COLO668 (cell line): Measurements from ENCODE around the gene TMEM176A.
"Not testable (repeated sequence)": the region's sequence is repeated elsewhere in the genome, so short reads cannot be mapped to it uniquely, and the experiment has no call there.

Source experiments
- DNase-seq: peaks from one replicate; lab custom pipeline; 2025; ENCODE audit not compliant: unreplicated experiment; lab: John Stamatoyannopoulos, UW

TMEM176A gene, protein sequence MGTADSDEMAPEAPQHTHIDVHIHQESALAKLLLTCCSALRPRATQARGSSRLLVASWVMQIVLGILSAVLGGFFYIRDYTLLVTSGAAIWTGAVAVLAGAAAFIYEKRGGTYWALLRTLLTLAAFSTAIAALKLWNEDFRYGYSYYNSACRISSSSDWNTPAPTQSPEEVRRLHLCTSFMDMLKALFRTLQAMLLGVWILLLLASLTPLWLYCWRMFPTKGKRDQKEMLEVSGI

DNA sequence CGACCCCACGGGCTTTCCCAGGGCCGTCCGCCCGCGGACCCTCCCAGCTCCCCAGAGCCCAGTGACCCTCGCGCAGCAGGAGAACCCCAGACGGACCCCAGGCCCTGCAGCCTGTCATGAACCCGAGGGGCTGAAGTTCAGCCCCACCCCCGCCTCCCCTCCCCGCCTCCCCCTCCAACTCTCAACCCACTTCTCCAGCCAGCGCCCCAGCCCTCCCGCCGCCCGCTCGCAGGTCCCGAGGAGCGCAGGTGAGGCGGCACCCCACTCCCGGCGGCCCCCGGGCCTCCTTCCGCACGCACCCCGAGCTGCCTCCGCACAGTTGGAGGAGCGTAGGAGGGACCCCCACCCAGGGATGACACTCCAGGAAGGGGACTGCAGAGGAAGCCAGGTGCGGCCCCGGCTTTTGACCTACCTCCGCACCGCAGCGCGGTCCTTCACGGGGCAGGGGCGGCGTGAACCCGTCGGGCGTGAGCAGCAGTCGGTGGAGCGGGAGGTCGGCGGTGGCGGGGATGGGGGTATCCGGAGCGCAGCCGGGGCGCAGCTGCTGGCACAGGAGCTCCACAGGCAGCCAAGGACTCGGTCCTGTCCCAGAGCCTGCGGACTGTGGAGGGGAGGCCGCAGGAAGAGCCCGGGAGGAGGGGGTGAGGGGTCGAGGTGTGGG lies at the start of gene TMEM176A:
Gene TMEM176A, plus strand, starts transcription at position 189 of the 661 bp plus-strand sequence. CDS start 782 bp downstream, outside the sequence.
- peak; percentile 80 for DNase-seq

DNA sequence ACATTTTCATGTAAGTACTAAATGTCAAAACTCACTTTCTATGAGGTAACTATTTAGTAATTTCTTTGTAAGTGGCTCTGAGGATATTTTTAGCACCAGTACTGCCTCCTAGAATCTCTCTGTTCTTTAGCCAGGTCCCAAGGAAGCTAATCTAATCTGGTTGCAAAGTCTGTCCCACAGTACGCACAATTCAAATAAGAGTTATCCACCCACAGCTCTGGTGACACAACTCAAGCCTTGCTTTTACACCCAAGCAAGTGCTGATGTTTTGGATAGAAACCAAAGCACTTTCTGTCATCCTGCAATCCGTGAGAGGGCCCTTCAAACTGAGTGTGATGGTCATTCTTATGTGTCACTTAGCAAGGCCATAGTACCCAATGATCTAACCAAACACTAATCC lies 48.9 kb upstream of the TMEM176A start:
- DNase-seq = no peak

DNA sequence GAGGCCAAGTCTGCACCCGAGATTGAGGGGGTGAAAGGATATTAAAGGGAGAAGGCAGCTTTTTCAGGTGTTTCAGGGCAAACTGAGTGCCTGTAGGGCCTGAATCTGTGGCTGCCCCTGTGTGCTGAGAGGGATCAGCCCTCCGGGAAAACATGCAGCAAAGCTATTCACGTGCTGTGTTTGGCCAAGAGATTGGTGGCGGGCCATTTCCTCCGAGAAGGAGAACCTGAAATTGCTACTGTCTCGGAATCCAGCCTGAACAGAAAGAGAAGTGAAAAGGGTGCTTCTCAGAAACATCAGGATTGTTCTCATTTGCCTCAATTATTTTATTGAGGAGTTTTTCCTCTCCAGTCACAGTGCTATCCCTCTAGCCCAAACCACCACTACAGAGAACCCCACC lies 47.3 kb upstream of the TMEM176A start:
- DNase-seq = no peak

DNA sequence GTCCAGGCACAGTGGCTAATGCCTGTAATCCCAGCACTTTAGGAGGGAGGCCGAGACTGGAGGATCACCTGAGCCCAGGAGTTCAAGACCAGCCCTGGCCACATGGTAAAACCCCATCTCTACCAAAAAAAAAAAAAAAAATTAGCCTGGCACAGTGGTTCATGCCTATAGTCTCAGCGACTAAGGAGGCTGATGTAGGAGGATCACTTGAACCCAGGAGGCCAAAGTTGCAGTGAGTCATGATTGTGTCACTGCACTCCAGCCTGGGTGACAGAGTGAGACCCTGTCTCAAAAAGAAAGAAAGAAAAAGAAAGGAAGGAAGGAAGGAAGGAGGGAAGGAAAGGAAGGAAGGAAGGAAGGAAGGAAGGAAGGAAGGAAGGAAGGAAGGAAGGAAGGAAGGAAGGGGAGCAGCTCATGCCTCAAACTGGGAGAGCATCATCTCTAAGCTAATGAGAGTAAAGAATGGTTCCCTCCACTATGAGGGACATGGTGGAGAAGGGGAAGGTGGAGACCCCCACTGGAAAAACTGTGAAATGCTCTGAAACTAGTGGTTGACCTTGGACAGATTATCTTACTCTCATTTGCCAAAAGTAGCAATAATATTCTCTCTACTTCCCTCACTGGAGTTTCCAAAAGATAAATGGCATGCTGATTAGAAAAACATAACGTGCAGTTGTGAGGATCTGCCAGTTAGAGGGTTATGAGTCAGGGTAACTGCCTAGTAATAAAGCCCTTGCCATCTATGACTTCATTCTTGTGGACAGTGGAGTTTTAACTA lies 46.6 kb upstream of the TMEM176A start:
- DNase-seq = no peak

DNA sequence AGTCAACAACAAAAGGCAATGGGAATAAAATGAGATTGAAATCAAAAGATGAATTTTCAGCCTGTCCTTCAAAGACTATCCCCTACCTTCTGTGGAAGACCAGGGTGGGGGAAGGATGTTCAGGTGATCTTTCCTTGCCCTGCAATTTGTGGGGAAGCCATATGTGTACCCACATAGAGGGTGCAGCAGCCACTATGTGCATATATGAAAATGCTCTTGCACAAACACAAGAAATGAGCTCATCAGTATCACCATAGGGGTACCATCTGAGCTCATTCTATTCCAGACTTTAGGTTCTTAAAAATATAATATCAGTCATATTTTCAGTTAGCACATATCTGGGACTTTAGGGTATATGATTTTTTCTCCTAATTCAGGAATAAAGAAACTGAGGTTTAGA lies 45.6 kb upstream of the TMEM176A start:
- DNase-seq = no peak

DNA sequence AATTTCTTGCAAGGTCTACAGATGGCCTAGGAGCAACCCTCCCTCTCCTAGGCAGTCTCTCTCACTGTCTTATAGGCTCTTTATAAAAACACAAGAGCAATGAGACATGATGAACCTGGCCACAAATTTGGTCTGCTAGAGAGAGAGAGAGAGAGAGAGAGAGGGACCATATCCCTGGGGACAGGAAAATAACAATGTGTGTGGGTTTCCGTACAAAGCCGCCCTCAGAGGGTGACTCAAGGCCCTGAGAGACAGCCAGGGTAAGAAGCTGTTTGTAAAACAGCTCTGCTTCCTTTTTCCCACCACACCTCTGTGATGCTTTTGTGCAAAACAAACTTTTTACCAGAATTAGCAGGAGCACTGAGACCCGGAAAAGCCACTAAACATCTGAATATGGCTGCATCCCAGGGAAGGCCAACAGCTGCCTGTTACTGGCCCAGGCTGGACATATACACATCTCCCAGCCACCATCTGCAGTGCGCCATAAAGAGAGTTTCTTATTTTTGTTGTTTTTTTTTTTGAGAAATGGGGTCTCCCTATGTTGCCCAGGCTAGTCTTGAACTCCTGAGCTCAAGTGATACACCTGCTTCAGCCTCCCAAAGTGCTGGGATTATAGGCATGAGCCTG lies 45.0 kb upstream of the TMEM176A start:
- no peak for DNase-seq

DNA sequence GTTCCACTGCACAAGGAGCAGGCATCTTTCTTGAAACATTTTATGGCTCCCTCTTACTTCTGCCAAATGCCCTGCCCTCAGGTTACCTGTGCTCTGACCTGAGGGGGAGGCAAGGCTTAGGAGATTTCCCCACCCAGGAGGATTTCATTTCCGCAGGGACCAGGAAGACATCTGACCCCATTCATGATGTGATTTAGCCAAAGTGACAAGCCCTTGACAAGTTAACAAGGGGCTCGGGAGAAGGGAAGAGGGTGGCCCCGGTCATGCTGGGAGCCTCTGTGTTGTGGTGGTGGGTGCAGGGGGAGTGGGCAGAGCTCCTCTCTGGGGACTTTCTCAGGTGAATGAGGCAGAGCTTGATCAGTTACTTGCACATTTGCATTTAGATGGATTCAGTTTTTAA lies 44.4 kb upstream of the TMEM176A start:
- DNase-seq = no peak

DNA sequence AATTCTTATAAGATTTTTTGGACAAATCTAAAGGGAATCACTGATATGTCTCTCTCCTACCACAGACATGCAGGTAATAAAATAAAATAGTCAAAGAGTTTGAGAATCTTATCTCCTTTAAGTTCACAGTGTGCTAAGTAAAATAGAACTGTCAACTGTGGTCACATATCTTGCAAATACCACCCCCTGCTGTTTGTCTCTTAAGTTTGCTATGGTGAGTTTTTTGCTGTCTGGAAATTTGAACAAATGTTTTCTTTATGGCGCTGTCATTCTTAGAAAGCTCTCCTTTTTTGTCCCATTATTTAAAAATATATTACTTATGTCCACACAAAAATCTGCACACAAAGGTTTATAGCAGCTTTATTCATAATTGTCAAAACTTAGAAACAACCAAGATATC lies 43.7 kb upstream of the TMEM176A start:
- DNase-seq = no peak

DNA sequence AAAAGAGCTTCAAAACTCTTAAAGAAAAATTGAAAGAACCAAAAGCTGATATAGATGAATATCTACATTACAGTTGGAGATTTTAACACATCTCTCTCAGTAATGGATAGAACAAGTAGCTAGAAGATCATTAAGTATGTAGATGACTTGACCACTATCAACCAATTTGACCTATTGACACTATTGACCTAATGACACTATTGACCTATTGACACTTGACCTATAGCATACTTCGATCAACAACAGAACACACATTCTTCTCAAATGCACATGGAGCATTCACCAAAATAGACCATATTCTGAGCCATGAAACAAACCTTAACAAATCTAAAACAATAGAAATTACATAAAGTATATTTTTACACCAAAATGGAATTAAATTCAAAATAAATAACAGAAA lies 41.1 kb upstream of the TMEM176A start:
- no peak for DNase-seq

DNA sequence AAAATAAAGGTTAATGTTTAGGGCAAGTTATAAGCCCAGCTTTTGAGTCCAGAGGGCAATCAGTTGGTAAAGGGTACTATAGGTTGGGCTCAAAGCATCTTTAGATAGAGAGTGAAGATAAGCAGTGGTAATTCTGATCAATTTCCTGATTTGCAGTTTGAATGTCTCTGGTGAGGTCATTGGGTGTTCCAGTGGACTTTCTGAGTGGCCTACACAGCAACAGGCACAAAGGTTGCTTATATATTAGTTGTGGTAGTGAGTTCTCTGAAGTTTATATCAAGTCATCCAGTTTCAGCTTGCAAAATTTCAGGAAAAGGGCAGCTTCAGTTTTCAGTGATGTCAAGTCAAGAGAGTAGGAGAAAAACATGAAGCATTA lies 34.2 kb upstream of the TMEM176A start:
- DNase-seq = no peak

DNA sequence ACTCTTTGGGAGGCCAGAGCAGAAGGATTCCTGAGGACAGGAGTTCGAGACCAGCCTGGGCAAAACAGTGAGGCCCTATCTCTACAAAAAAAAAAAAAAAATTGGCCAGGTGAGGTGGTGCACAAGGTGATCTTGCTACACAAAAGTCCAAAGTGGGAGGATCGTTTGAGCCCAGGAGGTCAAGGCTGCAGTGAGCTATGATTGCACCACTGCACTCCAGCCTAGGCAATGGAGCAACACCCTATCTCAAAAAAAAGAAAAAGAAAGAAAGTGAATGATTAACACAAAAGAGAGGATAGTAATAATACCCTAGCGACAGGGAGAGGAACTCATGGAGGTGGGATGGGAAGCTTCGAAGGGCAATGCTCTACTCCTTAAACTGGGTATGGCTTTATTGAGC lies 30.8 kb upstream of the TMEM176A start:
- DNase-seq = no peak

DNA sequence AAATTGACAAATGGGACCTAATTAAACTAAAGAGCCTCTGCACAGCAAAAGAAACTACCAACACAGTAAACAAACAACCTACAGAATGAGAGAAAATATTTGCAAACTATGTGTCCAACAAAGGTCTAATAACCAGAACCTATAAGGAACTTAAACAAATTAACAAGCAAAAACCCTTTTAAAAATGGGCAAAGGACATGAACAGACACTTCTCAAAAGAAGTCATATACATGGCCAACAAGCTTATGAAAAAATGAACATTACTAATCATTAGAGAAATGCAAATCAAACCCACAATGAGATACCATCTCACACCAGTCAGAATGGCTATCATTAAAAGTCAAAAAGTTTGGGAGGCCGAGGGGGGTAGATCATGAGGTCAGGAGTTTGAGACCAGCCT lies 26.4 kb upstream of the TMEM176A start:
- not testable (repeated sequence) for DNase-seq

DNA sequence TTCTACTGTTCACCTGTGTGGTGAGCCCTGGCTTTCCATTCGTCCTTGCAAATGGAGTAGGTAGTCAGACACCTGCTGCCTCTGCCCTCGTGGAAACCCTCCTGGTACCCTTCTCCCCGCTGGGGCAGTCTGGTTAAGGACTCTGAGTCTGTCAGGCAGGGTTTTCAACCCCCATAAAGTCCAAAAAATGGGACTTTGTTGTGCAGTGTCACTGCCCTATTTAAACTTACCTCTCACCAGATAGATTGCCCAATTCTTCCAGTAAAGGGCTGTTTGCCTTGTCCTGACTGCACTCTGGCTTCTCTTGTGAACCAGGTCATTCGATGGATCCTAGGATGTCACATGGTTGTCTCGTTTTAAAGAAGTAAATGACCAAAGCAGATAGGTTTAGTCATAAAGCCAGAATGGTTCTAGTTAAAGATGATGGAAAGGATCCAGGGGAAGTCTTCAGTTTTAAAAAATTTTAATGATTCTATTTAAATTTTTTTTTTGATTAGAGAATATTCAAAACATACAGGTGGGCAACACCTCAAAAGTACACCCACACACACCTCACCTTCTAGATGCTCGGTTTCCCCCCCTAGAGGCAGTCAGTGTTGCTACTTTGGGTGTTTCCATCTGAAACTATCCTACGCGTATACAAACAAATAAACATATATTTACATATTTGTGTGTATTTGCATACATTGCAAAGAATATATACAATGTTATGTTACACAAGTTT lies 22.4 kb upstream of the TMEM176A start:
- no peak for DNase-seq

DNA sequence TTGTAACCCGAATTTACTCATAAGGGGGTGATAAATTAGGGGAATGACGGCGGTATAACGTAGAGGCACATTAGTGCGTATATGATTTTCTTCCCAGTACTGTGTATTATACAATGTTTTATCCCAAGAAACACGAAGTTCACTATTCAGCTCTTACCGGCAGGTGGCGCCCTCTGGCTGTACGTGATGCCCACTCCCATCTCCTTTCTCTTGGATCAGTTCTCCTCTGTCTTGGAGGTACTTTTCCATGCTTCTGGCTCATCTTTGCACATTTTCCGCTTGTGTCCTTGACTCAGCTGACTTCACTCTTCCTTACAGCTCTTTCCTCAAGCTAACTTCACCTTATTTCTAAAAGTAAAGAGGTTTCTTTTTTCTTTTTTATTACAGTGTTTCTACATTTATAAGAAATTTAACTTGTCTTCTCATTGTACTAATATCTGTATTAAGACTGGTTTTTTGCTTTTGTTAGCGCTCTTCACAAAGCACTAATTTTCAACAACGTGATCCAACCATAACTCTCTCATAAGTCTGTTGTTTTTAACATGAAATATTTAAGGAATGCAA lies 21.7 kb upstream of the TMEM176A start:
- DNase-seq = peak; percentile 83

DNA sequence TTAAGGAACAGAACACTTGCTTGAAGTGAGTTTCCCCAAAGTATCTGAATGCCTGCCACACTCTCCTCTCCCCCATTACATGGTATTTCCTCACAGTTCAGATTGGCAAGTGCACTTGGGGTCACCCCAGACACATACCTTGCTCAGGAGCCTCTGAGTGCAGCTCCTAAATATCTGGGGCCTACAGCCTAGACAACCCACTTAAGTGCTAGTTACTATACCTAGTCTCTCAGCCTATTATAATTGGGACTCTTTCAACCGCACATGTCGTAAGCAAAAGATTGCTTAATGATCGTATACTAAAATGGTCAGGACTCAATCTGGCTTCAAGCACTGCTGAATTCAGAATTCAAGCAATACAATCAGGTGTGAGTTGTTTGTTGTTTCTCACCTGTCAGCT lies 20.3 kb upstream of the TMEM176A start:
- DNase-seq = no peak

DNA sequence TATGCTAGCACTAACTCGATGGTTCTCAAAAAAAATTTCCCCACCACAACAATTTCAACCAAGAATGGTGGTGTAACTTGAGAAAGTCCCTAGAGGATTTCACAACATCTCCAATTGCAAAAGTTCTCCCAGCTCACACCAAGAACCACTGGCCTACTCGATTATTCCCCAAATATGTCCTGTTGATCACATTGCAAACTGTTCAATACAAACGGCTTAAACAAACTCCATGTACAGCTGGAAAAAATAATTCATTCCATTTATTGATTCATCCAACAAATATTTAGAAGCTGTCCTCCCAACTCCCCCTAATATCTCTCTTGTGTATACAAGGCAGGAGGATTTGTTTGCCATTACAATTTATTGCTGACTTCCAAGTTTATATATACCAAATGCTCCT lies 19.5 kb upstream of the TMEM176A start:
- DNase-seq = no peak

DNA sequence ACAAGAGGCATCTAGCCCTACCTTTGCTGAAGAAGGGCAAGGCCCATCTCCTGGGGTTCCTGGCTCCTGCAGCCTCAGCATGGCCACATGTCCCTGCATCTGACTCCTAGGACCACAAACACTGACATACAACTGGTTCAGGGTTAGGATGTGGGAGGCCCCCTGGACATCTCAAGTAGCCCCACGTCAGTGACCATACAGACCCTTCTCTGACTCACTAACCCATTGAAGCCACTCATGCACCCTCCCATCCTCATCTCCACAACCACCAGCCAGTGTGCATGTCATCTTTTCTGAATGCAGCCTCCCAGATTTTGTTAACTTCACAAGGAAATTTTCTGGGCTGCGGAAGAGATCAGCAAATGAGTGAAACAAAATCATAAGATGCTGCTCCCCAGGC lies 18.6 kb upstream of the TMEM176A start:
- DNase-seq = no peak

DNA sequence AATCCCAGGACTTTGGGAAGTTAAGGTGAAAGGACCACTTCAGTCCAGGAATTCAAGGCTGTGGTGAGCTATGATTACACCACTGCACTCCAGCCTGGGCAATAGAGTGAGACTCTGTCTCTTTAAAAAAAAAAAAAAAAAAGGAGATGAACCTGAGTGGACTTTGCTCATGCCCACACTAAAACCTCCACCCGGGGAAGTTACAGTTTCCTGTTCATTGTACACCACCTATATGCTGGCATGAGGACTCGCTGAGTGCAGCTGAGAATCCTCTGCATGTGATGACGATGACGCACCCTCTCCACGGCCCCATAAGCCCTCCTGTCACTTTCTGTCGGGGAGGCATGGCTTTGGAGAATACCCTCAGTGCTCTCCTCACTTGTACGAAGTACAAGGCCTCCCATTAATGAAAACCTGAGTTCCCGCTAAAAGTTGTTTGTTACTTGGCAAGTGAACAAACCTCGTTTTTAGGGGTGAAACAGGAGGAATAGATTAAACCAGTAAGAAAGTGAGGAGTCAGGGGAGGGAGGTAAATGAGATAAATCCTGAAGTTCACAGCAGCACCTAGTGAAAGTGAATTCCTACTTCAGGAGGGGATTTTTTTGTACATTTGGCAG lies 16.3 kb upstream of the TMEM176A start:
- DNase-seq = peak; percentile 81

DNA sequence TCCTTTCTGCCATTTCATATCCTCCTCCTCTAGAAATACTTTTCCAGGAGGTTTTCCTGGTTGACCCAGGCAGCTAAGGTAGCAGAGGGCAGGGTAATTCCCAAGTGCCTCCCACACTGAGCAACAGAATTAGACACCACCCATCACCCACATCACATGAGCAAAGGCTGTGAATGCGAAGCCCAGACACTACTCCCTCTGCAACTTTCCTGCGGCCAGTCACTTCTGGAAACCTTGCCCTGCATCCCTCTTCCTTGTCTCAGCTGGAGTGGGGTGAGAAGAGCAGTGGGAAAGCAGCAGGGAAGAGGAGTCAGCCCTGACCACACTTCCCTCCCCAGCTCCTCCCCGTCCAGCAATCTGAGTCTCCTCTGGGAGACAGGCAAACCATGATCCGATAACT lies 15.6 kb upstream of the TMEM176A start:
- no peak for DNase-seq
